HepG2 (cell line): Measurements from ENCODE around the gene GSAP. TPM values are rescaled to one million over a fixed set of nuclear protein-coding genes. Genes with fewer than 3 reads are reported as not detected.

Experiments
- ARNTL ChIP-seq: sonication (generic); formaldehyde crosslinking; IDR thresholded peaks from 2 replicates; pipeline ENCODE4 v1.4.0; 2020; ENCODE audit warnings: mild to moderate bottlenecking, missing genetic modification reagents
- GRHL1 ChIP-seq: sonication (generic); formaldehyde crosslinking; conservative IDR thresholded peaks from 2 replicates; pipeline ENCODE4 v1.8.0; 2022; ENCODE audit warnings: missing genetic modification reagents
- HOXD1 ChIP-seq: sonication (generic); formaldehyde crosslinking; IDR thresholded peaks from 2 replicates; pipeline ENCODE4 v1.5.0; 2020; ENCODE audit warnings: missing genetic modification reagents
- KDM3A ChIP-seq: IDR thresholded peaks from 2 replicates; pipeline ENCODE4 v1.6.1; 2018; ENCODE audit warnings: low read depth, missing compliant biosample characterization
- KDM4B ChIP-seq: sonication (generic); formaldehyde crosslinking; IDR thresholded peaks from 2 replicates; pipeline ENCODE4 v1.4.0; 2020; ENCODE audit warnings: missing genetic modification reagents
- KLF6 ChIP-seq: IDR thresholded peaks from 2 replicates; pipeline ENCODE4 v1.8.0; 2016; ENCODE audit warnings: missing biosample characterization, missing genetic modification reagents
- NFKBIZ ChIP-seq: IDR thresholded peaks from 2 replicates; pipeline ENCODE4 v1.6.1; 2018; ENCODE audit warnings: missing genetic modification reagents, missing compliant biosample characterization
- TGIF2 ChIP-seq: IDR thresholded peaks from 2 replicates; pipeline ENCODE4 v1.6.1; 2016; ENCODE audit warnings: control low read depth, missing compliant biosample characterization
- ZNF101 ChIP-seq: sonication (generic); formaldehyde crosslinking; IDR thresholded peaks from 2 replicates; pipeline ENCODE4 v1.4.0; 2020; ENCODE audit warnings: mild to moderate bottlenecking, low read depth, missing genetic modification reagents, borderline replicate concordance
- ZNF33B ChIP-seq: sonication (generic); formaldehyde crosslinking; IDR thresholded peaks from 2 replicates; pipeline ENCODE4 v1.5.1; 2020; ENCODE audit warnings: mild to moderate bottlenecking, missing genetic modification reagents
- ZNF644 ChIP-seq: IDR thresholded peaks from 2 replicates; pipeline ENCODE4 v1.6.1; 2016; ENCODE audit warnings: low read depth
- polyA plus RNA-seq, 8 experiments: library from polyadenylated mRNA; depleted of rRNA in 3 of 8; stranded (reverse) in 7 of 8; unstranded in 1 of 8; fragments of >200 nt; fragmentation: Illumina TruSeq in 4 of 8; extraction: Trizol in 4 of 8; gene quantifications; 2 replicates each; pipeline versions ENCODE4 v1.2.1 to v1.2.3, GENCODE V29; 2011 to 2016; ENCODE audit warnings: low read depth in 4 of 8, missing spikeins in 1 of 8, mixed read lengths in 1 of 8; ENCODE audit not compliant: insufficient read depth in 1 of 8
- total RNA-seq, 5 experiments: library from RNA; depleted of rRNA; stranded (reverse); fragments of >200 nt; fragmentation: Illumina TruSeq; extraction: Trizol; gene quantifications; 2 replicates each; pipeline ENCODE4 v1.2.3, GENCODE V29; 2016; ENCODE audit warnings: low read depth in 1 of 5
- TF ChIP-seq, protein P1 (sequence below), 2 experiments: fragments of 450-650 bp in 1 of 2; sonication (generic) in 1 of 2; formaldehyde crosslinking in 1 of 2; IDR thresholded peaks; 2 replicates each; pipeline versions ENCODE4 v1.6.1 to v1.8.0; 2016 to 2022; ENCODE audit warnings: antibody characterized with exemption in 1 of 2, mild to moderate bottlenecking in 1 of 2, missing genetic modification reagents in 1 of 2
- TF ChIP-seq, protein P2 (sequence below): sonication (generic); formaldehyde crosslinking; IDR thresholded peaks from 2 replicates; pipeline ENCODE4 v1.5.1; 2020; ENCODE audit warnings: missing genetic modification reagents, mild to moderate bottlenecking, borderline replicate concordance
- TF ChIP-seq, protein P3 (sequence below): sonication (generic); formaldehyde crosslinking; IDR thresholded peaks from 2 replicates; pipeline ENCODE4 v1.4.0; 2020; ENCODE audit warnings: missing genetic modification reagents, low read depth, mild to moderate bottlenecking, borderline replicate concordance
- TF ChIP-seq, protein P4 (sequence below): sonication (generic); formaldehyde crosslinking; IDR thresholded peaks from 2 replicates; pipeline ENCODE4 v1.4.0; 2020; ENCODE audit warnings: missing genetic modification reagents

Gene GSAP
- total and polyA plus RNA-seq, 2 of the 13 experiments (the other 11 are each of a cell fraction or from before 2014, with no cell fraction given): 34.6 to 40.6 TPM

DNA sequence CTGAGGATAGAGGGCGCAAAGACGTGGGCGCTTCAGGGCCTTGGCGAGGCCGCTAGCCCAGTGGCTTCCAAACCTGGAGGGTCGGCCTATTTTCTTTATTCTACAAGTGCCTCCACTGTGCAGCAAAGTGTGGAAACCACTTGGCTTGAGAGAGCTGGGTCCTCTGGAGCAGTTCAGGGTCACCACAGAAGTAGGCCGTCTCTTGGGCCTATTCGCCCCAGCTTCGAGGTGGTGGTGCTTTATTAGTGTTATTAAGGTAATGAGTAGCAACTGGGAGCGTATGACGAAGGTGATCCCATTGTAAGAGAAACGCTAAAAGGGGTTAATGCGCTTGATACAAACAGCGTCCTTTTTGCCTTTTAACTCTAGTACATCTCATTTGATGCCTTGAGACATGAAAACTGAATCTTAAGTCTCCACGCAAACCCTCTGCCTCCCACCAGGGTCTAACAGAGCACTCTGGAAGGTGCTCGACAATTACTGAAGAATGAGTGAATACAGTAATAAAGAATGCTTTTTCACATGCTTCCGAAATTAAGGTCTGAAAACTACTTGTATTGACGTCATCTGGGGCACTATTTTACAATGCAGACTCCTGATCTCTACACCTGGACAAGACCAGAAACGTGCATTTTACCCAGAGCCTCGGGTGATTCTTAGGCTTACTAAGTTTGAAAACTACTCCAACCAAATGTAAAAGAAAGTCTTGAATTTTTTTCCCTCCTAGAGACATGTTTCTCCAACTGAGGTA, 647 bp upstream of the GSAP start (continued):
- TF ChIP-seq, protein P1, sequence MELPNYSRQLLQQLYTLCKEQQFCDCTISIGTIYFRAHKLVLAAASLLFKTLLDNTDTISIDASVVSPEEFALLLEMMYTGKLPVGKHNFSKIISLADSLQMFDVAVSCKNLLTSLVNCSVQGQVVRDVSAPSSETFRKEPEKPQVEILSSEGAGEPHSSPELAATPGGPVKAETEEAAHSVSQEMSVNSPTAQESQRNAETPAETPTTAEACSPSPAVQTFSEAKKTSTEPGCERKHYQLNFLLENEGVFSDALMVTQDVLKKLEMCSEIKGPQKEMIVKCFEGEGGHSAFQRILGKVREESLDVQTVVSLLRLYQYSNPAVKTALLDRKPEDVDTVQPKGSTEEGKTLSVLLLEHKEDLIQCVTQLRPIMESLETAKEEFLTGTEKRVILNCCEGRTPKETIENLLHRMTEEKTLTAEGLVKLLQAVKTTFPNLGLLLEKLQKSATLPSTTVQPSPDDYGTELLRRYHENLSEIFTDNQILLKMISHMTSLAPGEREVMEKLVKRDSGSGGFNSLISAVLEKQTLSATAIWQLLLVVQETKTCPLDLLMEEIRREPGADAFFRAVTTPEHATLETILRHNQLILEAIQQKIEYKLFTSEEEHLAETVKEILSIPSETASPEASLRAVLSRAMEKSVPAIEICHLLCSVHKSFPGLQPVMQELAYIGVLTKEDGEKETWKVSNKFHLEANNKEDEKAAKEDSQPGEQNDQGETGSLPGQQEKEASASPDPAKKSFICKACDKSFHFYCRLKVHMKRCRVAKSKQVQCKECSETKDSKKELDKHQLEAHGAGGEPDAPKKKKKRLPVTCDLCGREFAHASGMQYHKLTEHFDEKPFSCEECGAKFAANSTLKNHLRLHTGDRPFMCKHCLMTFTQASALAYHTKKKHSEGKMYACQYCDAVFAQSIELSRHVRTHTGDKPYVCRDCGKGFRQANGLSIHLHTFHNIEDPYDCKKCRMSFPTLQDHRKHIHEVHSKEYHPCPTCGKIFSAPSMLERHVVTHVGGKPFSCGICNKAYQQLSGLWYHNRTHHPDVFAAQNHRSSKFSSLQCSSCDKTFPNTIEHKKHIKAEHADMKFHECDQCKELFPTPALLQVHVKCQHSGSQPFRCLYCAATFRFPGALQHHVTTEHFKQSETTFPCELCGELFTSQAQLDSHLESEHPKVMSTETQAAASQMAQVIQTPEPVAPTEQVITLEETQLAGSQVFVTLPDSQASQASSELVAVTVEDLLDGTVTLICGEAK (IDR thresholded peaks at IDR 0.05): no peak
- TF ChIP-seq, protein P1 (CRISPR knock-in tag; IDR thresholded peaks at IDR 0.05): no peak; the same call in 1 of the 2 replicates
- TF ChIP-seq, protein P2, sequence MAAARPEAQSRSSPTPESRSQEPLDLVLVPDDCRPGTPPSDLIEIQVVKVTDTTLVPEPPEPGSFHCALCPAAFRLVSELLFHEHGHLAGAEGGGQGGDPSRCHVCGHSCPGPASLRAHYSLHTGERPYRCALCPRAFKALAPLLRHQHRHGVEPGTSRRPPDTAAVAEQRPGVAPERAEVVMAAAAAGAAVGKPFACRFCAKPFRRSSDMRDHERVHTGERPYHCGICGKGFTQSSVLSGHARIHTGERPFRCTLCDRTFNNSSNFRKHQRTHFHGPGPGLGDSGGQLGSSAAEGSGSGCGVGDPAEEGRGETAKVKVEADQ: no peak
- TF ChIP-seq NFKBIZ (CRISPR knock-in tag): no peak
- no peak for TF ChIP-seq ZNF101
- TF ChIP-seq ZNF33B (CRISPR knock-in tag): no peak
- TF ChIP-seq, protein P3, sequence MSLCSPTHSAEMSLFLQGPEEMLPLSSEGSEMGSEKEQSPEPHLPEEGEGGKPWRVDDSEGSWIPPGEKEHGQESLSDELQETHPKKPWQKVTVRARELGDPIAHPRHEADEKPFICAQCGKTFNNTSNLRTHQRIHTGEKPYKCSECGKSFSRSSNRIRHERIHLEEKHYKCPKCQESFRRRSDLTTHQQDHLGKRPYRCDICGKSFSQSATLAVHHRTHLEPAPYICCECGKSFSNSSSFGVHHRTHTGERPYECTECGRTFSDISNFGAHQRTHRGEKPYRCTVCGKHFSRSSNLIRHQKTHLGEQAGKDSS (CRISPR knock-in tag): no peak
- no peak for TF ChIP-seq GRHL1 (CRISPR knock-in tag)
- no peak for TF ChIP-seq KLF6
- TF ChIP-seq, protein P4, sequence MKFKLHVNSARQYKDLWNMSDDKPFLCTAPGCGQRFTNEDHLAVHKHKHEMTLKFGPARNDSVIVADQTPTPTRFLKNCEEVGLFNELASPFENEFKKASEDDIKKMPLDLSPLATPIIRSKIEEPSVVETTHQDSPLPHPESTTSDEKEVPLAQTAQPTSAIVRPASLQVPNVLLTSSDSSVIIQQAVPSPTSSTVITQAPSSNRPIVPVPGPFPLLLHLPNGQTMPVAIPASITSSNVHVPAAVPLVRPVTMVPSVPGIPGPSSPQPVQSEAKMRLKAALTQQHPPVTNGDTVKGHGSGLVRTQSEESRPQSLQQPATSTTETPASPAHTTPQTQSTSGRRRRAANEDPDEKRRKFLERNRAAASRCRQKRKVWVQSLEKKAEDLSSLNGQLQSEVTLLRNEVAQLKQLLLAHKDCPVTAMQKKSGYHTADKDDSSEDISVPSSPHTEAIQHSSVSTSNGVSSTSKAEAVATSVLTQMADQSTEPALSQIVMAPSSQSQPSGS (CRISPR knock-in tag): no peak
- no peak for TF ChIP-seq ZNF644 (CRISPR knock-in tag)
- peak; percentile 65; the same call in 1 of the 2 replicates for TF ChIP-seq TGIF2 (CRISPR knock-in tag)
- TF ChIP-seq HOXD1: no peak
- no peak for TF ChIP-seq KDM4B (CRISPR knock-in tag)
- no peak for TF ChIP-seq KDM3A
- no peak for TF ChIP-seq ARNTL
